ENCODE data around the gene PDPK1.
"Not testable (repeated sequence)": the region's sequence is repeated elsewhere in the genome, so short reads cannot be mapped to it uniquely, and the experiment has no call there.

PDPK1 gene

DNA sequence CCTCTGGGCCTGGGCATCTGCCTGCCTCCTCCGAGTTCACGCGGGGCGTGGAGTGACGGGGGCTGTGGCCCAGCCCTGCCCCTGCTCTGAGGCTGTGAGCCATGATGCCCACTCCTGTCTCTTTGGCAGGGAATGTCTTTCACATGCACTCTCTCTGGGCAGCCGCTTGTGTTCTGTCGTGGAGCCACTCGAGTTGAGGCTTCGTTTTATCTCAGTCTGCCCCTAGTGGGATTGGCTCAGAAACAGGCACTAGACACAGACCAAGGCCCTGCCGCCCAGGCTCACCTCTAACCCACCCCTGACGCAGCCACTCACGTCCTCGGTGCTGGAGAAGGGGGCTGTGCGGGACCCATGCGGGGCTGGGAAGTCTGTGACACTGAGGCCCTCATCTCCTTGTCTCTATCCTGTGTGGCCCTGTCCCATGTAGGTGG is 77.0 kb downstream of the PDPK1 start:
- H3K4me3 ChIP-seq (ENCODE audit: control insufficient read depth, low read depth, low read length): no peak overlapping the region
- DNase-seq (ENCODE audit: low read depth): no peak
- TF ChIP-seq, protein P1, sequence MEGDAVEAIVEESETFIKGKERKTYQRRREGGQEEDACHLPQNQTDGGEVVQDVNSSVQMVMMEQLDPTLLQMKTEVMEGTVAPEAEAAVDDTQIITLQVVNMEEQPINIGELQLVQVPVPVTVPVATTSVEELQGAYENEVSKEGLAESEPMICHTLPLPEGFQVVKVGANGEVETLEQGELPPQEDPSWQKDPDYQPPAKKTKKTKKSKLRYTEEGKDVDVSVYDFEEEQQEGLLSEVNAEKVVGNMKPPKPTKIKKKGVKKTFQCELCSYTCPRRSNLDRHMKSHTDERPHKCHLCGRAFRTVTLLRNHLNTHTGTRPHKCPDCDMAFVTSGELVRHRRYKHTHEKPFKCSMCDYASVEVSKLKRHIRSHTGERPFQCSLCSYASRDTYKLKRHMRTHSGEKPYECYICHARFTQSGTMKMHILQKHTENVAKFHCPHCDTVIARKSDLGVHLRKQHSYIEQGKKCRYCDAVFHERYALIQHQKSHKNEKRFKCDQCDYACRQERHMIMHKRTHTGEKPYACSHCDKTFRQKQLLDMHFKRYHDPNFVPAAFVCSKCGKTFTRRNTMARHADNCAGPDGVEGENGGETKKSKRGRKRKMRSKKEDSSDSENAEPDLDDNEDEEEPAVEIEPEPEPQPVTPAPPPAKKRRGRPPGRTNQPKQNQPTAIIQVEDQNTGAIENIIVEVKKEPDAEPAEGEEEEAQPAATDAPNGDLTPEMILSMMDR (conservative IDR thresholded peaks at IDR 0.05; ENCODE audit: control insufficient read depth, insufficient read depth, low read depth, low read length): no peak

- H3K4me3 ChIP-seq (ENCODE audit: control insufficient read depth, low read depth, low read length); DNase-seq (ENCODE audit: low read depth): not testable (repeated sequence)
These were observed 81.1 kb downstream of the PDPK1 start for GRCh38 chr16:2618964-2619363.

GRCh38 chr16:2619628-2620027 is 81.8 kb downstream of the PDPK1 start:
- not testable (repeated sequence) for H3K4me3 ChIP-seq (ENCODE audit: control insufficient read depth, low read depth, low read length); DNase-seq (ENCODE audit: low read depth)

DNA sequence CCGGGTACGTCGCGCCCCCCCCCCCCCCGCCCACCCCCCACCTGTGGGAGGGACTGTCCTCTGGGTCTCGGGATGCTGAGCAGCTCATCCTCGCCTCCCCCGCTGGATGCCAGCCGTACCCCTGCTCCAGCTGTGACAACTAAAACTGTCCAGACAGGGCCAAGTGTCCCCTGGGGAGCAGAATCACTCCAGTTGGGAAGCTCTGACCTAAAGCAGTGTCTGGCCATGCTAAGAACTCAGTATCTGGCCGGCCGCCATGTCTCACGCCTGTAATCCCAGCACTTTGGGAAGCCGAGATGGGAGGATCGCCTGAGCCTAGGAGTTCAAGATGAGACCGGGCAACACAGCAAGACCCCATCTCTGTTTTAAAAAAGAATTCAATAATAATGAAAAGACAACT is 83.0 kb downstream of the PDPK1 start:
- H3K4me3 ChIP-seq (ENCODE audit: control insufficient read depth, low read depth, low read length); DNase-seq (ENCODE audit: low read depth): not testable (repeated sequence)

GRCh38 chr16:2621395-2621794 is 83.6 kb downstream of the PDPK1 start:
- not testable (repeated sequence) for H3K4me3 ChIP-seq (ENCODE audit: control insufficient read depth, low read depth, low read length); DNase-seq (ENCODE audit: low read depth)

- not testable (repeated sequence) for DNase-seq (ENCODE audit: low read depth); H3K4me3 ChIP-seq (ENCODE audit: control insufficient read depth, low read depth, low read length)
These were observed 89.3 kb downstream of the PDPK1 start for GRCh38 chr16:2627075-2627474.

- DNase-seq (ENCODE audit: low read depth); H3K4me3 ChIP-seq (ENCODE audit: control insufficient read depth, low read depth, low read length): not testable (repeated sequence)
These were observed 93.4 kb downstream of the PDPK1 start for GRCh38 chr16:2631203-2631602.

DNA sequence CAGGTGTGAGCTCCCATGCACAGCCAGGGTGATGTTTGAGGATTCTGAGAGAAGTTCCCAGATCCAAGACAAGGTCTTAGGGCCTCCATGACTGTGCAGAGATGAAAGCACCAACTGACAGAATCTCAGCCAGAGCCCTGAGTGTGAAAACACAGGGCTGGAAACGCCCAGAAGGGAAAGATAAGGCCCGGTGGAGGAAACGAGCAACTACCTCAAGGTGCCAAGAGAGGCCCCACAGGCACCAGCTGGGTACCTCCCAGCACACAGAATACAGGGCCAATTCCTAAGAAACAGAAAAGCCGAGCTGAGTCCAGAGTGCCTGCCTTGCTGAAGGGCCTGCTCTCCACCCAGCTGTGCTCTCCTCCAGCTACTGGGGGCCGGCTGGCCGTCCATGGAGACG is 94.5 kb downstream of the PDPK1 start:
- H3K4me3 ChIP-seq (ENCODE audit: control insufficient read depth, low read depth, low read length); DNase-seq (ENCODE audit: low read depth): not testable (repeated sequence)

- not testable (repeated sequence) for H3K4me3 ChIP-seq (ENCODE audit: control insufficient read depth, low read depth, low read length); DNase-seq (ENCODE audit: low read depth)
These were observed 101.4 kb downstream of the PDPK1 start for GRCh38 chr16:2639071-2639721.

- not testable (repeated sequence) for DNase-seq (ENCODE audit: low read depth); H3K4me3 ChIP-seq (ENCODE audit: control insufficient read depth, low read depth, low read length)
These were observed 101.9 kb downstream of the PDPK1 start for GRCh38 chr16:2639722-2640072.

- not testable (repeated sequence) for DNase-seq (ENCODE audit: low read depth); H3K4me3 ChIP-seq (ENCODE audit: control insufficient read depth, low read depth, low read length)
These were observed 104.7 kb downstream of the PDPK1 start for GRCh38 chr16:2642561-2642960.

DNA sequence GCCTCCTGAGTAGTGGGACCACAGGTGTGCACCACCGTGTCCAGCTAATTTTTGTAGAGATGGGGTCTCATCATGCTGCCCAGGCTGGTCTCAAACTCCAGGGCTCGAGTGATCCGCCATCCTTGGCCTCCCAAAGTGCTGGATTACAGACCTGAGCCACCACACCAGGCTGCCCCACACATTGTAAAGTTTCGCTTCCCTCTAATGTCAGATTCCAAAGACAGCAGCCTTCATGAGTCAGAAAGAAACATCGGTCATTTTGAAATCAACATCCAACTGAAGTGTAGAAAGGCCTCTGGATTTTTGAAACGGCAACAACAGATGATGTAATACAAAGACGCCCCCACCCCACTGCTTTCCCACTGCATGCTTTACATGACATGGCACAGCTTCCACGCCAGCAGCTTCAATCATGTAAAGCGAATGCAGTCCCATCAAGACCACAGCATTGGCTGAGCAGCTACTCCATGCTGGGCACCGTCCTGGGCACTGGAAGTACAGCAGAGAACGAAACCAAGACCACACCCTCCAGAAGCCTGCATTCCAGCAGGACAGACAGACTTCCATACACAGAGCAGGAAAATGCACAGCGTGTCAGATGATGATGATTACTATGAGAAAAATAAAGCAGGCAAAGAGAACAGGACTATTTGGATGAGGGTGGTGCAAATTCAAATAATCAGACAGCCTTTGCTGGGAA is 107.1 kb downstream of the PDPK1 start:
- DNase-seq (ENCODE audit: low read depth): not testable (repeated sequence)

DNA sequence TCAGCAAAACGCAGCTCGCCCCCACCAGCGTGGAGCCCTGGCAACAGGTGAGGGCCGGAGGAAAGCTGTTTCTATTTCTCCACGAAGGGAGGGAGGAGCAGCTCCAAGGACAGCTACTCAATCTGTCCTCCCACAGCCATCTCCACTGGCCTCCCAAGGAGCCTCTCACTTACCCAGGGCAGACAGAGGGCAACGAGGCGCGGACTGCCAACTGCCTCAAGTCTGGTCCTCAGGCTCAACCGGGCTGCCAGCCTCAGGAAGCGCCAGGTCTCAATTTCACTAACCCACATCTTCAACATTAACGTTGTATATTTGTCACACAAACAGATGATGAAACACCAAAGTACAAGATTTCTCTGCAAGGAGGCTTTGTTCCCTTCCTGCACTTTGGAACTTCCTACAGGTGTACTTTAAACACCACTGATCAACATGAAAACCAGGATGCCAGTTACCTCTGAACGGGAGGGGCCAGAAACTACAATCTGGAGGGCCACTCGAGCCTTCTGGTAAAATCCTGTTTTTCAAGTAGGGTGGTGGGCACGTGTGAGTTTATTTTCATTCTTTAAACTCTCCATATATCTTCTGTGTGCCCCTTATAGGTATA is 113.5 kb downstream of the PDPK1 start:
- H3K4me3 ChIP-seq (ENCODE audit: control insufficient read depth, low read depth, low read length); DNase-seq (ENCODE audit: low read depth): not testable (repeated sequence)

More for the DNA sequence above, 107.1 kb downstream of the PDPK1 start:
- not testable (repeated sequence) for H3K4me3 ChIP-seq (ENCODE audit: control insufficient read depth, low read depth, low read length)
